Lower leg skin (tissue), 4 donors: ENCODE data around the gene MPP3. TPM values are rescaled to one million over a fixed set of nuclear protein-coding genes. Genes with fewer than 3 reads are reported as not detected.
"Not testable (repeated sequence)": the region's sequence is repeated elsewhere in the genome, so short reads cannot be mapped to it uniquely, and the experiment has no call there.

Source experiments
- DNase-seq, 2 donors: peaks; one replicate each; pipeline ENCODE4 v3.0.0-alpha.2; 2019; ENCODE audit warnings: low spot score in 2 of 2
- H3K4me3 ChIP-seq: fragments of 200-600 bp; sonication (generic); 2 replicates; pipeline ENCODE4 v1.5.1; 2017; ENCODE audit warnings: mild to moderate bottlenecking, low read depth; ENCODE audit not compliant: poor library complexity, severe bottlenecking
- POLR2A ChIP-seq, 2 donors: fragments of 450-650 bp; IDR thresholded peaks; one replicate each; pipeline ENCODE4 v1.6.1; 2016 to 2017; ENCODE audit warnings: antibody characterized with exemption in 2 of 2, mild to moderate bottlenecking in 1 of 2, moderate library complexity in 1 of 2
- WGBS, 2 donors: methylation state at CpG; one replicate each; pipeline ENCODE4 v1.1.5; 2018; 5-methylcytosine and 5-hydroxymethylcytosine counted together
- intact Hi-C: fragments of 100-400 bp; cut with DNase I; formaldehyde crosslinking; loops from one replicate; pipeline ENCODE4 v1.15.0; 2023; ENCODE audit warnings: low total_unique reads
- total RNA-seq, 4 donors: library from RNA; depleted of rRNA; stranded (reverse); fragments of >200 nt; gene quantifications; one replicate each; pipeline ENCODE4 v1.1.0, GENCODE V29; 2016
- TF ChIP-seq, protein P1 (sequence below), 3 donors: fragments of 450-650 bp; IDR thresholded peaks; one replicate each; pipeline ENCODE4 v1.5.1; 2016; ENCODE audit warnings: antibody characterized with exemption in 3 of 3, mild to moderate bottlenecking in 3 of 3, moderate library complexity in 2 of 3

MPP3 gene
- total RNA-seq, 4 donors from 2014 or later = 1.9 to 8.9 (median 6.3) TPM

DNA sequence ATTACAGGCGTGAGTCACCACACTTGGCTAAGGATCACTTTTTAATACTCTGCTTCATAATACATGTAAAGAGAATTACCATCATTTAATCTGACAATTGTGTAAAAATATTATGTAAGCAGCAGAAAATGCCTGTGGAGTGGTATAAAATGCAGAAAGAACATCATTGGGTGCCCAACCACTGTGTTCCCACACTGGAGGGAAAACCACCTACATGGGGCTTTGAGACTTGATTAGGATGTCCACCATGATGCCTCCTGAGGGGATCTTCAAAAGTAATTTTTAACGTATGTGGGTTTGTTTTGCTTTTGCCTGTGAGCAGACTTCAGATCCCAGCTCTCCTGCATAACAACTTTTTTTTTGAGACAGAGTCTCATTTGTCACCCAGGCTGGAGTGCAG is 33.9 kb downstream of the MPP3 start:
- H3K4me3 ChIP-seq = no peak overlapping the region
- intact Hi-C loops = no loop called here
- no peak for TF ChIP-seq POLR2A (IDR thresholded peaks at IDR 0.05)
- TF ChIP-seq, protein P1, sequence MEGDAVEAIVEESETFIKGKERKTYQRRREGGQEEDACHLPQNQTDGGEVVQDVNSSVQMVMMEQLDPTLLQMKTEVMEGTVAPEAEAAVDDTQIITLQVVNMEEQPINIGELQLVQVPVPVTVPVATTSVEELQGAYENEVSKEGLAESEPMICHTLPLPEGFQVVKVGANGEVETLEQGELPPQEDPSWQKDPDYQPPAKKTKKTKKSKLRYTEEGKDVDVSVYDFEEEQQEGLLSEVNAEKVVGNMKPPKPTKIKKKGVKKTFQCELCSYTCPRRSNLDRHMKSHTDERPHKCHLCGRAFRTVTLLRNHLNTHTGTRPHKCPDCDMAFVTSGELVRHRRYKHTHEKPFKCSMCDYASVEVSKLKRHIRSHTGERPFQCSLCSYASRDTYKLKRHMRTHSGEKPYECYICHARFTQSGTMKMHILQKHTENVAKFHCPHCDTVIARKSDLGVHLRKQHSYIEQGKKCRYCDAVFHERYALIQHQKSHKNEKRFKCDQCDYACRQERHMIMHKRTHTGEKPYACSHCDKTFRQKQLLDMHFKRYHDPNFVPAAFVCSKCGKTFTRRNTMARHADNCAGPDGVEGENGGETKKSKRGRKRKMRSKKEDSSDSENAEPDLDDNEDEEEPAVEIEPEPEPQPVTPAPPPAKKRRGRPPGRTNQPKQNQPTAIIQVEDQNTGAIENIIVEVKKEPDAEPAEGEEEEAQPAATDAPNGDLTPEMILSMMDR (IDR thresholded peaks at IDR 0.05) = no peak
- no peak for DNase-seq
- WGBS, 2 donors = 74 to 90% methylated on average over 2 of the region's 2 CpGs

DNA sequence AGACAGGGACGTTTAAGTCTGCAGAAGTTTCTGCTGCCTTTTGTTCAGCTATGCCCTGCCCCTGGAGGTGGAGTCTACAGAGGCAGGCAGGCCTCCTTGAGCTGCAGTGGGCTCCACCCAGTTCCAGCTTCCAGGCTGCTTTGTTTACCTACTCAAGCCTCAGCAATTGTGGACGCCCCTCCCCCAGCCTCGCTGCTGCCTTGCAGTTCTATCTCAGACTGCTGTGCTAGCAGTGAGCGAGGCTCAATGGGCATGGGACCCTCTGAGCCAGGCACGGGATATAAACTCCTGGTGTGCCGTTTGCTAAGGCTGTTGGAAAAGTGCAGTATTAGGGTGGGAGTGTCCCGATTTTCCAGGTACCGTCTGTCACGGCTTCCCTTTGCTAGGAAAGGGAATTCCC is 34.9 kb downstream of the MPP3 start:
- DNase-seq = not testable (repeated sequence)

DNA sequence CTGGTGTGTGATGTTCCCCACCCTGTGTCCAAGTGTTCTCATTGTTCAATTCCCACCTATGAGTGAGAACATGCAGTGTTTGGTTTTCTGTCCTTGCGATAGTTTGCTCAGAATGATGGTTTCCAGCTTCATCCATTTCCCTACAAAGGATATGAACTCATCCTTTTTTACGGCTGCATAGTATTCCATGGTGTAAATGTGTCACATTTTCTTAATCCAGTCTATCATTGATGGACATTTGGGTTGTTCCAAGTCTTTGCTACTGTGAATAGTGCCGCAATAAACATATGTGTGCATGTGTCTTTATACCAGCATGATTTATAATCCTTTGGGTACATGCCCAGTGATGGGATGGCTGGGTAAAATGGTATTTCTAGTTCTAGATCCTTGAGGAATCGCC is 40.3 kb downstream of the MPP3 start:
- DNase-seq, intact Hi-C loops, H3K4me3 ChIP-seq: not testable (repeated sequence)
- WGBS, 2 donors = 82 to 83% methylated on average over 4 of the region's 4 CpGs

More for the DNA sequence above, 34.9 kb downstream of the MPP3 start:
- 83 to 89% methylated on average over 9 of the region's 9 CpGs for WGBS, 2 donors
- intact Hi-C loops, H3K4me3 ChIP-seq: not testable (repeated sequence)

DNA sequence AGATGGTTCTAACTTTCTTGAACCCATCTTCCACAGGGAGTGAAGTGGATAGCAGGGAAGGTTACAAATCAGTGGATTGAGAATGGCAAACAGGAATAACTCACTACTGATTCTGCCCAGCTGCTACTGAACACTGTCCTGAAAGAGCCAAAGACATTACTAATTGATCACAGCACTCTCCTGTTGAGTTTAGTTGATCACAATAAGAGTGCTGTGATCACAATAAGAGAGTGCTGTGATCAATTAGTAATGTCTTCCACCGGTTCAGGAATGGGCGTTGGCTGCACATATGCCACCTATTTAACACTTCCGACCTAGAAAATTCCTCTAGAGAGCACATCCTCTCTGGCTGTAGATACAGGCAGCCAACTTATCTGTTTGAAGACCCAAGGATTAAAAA is 41.4 kb downstream of the MPP3 start:
- WGBS, 2 donors = 8 to 14% methylated on average over 3 of the region's 3 CpGs
- no peak overlapping the region for H3K4me3 ChIP-seq
- DNase-seq = no peak
- intact Hi-C loops = no loop called here
- TF ChIP-seq, protein P1 (IDR thresholded peaks at IDR 0.05) = no peak
- no peak for TF ChIP-seq POLR2A (IDR thresholded peaks at IDR 0.05)

DNA sequence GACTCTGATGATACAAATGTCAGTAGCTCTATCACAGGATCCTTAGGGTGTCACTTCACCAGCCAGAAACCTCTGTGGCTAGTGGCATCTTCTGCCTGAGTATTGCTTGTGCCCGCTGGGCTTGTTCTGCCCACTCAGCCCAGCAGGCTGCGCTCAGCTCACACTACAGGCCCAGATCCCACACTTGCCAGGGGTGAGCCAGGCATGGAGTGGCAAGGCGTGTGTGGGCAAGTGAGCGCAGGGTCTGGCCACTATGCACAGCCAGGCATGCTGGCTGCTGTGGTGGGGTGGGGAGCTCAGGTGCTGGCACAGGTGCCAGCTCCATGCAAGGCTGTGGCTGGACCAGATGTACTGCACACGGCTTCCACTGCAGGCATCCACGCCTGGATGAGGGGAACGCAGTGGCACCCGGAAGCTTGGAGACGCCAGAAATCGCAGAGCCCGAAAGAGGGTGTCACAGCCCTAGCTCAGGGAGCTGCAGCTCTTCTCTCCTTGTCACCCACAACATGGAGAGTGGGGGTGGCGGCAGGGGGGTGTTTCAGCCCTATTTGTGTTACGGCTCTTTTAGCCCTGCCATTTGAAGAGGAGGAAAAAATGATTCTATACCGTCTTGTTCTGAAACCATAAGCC is 42.5 kb downstream of the MPP3 start:
- H3K4me3 ChIP-seq = no peak overlapping the region
- DNase-seq = no peak
- intact Hi-C loops = no loop called here
- no peak for TF ChIP-seq POLR2A (IDR thresholded peaks at IDR 0.05)
- TF ChIP-seq, protein P1 (IDR thresholded peaks at IDR 0.05) = no peak
- WGBS, 2 donors = 61 to 75% methylated on average over 13 to 14 of the region's 14 CpGs

DNA sequence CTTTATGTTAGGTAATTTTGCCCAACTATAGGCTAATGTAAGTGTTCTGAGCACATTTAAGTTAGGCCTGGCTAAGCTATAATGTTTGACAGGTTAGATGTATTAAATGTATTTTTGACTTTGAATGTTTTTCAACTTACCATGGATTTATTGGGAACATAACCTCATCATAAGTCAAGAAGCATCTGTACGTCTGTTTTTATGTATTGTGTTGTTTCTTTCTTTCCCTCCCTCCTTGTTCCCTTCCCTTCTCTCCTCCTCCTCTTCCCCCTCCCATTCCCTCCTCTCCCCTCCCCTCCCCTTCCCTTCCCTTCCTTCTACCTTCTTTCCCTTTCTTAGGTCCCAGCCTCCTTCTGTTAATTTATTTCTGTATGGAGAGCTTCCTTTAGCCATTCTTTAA is 43.5 kb downstream of the MPP3 start:
- no peak overlapping the region for H3K4me3 ChIP-seq
- WGBS, 2 donors = 88 to 94% methylated on average over 1 of the region's 1 CpG
- intact Hi-C loops = loop anchor here (10.0 kb wide), 1 partner anchor 55 kb away; the partner anchor contains the start of gene CD300LG
- DNase-seq = no peak
- no peak for TF ChIP-seq POLR2A (IDR thresholded peaks at IDR 0.05)
- TF ChIP-seq, protein P1 (IDR thresholded peaks at IDR 0.05) = no peak

DNA sequence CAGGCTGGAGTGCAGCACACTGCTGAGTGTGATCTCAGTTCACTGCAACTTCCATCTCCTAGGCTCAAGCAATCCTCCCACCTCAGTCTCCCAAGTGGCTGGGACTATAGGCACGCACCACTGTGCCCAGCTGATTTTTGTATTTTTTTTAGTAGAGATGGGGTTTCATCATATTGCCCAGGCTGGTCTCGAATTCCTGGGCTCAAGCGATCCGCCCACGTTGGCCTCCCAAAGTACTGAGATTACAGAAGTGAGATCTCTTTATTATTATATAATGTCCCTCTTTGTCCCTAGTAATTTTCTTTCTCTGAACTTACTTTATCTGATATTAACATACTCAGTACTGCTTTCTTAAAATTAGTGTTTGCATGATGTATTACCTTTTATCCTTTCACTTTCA is 44.4 kb downstream of the MPP3 start:
- no peak for DNase-seq
- intact Hi-C loops = loop anchor here (10.0 kb wide), 1 partner anchor 56 kb away; the partner anchor contains the start of gene CD300LG
- TF ChIP-seq, protein P1 (IDR thresholded peaks at IDR 0.05) = no peak
- TF ChIP-seq POLR2A (IDR thresholded peaks at IDR 0.05) = no peak
- no peak overlapping the region for H3K4me3 ChIP-seq
- WGBS, 2 donors = 82 to 86% methylated on average over 5 of the region's 5 CpGs
